Lower leg skin (tissue), 4 donors: ENCODE results near the gene CRYGD. TPM values are rescaled to one million over a fixed set of nuclear protein-coding genes. Genes with fewer than 3 reads are reported as not detected.

Source experiments
- DNase-seq, 2 donors: peaks; one replicate each; pipeline ENCODE4 v3.0.0-alpha.2; 2019; ENCODE audit warnings: low spot score in 2 of 2
- H3K4me3 ChIP-seq: fragments of 200-600 bp; sonication (generic); 2 replicates; pipeline ENCODE4 v1.5.1; 2017; ENCODE audit warnings: mild to moderate bottlenecking, low read depth; ENCODE audit not compliant: poor library complexity, severe bottlenecking
- POLR2A ChIP-seq, 2 donors: fragments of 450-650 bp; IDR thresholded peaks; one replicate each; pipeline ENCODE4 v1.6.1; 2016 to 2017; ENCODE audit warnings: antibody characterized with exemption in 2 of 2, mild to moderate bottlenecking in 1 of 2, moderate library complexity in 1 of 2
- WGBS, 2 donors: methylation state at CpG; one replicate each; pipeline ENCODE4 v1.1.5; 2018; 5-methylcytosine and 5-hydroxymethylcytosine counted together
- intact Hi-C: fragments of 100-400 bp; cut with DNase I; formaldehyde crosslinking; loops from one replicate; pipeline ENCODE4 v1.15.0; 2023; ENCODE audit warnings: low total_unique reads
- total RNA-seq, 4 donors: library from RNA; depleted of rRNA; stranded (reverse); fragments of >200 nt; gene quantifications; one replicate each; pipeline ENCODE4 v1.1.0, GENCODE V29; 2016
- TF ChIP-seq, protein P1 (sequence below), 3 donors: fragments of 450-650 bp; IDR thresholded peaks; one replicate each; pipeline ENCODE4 v1.5.1; 2016; ENCODE audit warnings: antibody characterized with exemption in 3 of 3, mild to moderate bottlenecking in 3 of 3, moderate library complexity in 2 of 3

Gene CRYGD
- total RNA-seq, 4 donors from 2014 or later: not detected

DNA sequence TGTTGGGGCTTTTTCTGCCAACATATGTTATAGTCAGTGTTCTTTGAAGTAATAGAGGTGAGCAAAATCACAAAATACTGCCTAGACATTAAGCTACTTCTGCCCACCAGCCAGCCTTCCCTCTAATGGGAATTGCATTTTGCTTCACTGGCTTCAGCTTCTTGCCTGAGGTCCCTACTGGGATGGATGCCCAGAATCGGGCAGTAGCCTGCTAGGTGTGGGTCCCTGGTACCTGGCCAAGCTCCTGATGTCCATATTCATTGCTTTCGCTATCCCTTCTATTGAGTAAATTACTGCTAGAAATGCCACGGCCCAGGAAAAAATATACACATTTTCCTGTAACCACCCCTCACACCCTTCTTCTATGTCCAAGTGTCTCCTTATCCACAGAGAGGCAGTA is 27.0 kb downstream of the CRYGD start:
- 51 to 56% methylated on average over 3 of the region's 3 CpGs for WGBS, 2 donors
- intact Hi-C loops: no loop called here
- DNase-seq: no peak
- no peak overlapping the region for H3K4me3 ChIP-seq
- TF ChIP-seq, protein P1, sequence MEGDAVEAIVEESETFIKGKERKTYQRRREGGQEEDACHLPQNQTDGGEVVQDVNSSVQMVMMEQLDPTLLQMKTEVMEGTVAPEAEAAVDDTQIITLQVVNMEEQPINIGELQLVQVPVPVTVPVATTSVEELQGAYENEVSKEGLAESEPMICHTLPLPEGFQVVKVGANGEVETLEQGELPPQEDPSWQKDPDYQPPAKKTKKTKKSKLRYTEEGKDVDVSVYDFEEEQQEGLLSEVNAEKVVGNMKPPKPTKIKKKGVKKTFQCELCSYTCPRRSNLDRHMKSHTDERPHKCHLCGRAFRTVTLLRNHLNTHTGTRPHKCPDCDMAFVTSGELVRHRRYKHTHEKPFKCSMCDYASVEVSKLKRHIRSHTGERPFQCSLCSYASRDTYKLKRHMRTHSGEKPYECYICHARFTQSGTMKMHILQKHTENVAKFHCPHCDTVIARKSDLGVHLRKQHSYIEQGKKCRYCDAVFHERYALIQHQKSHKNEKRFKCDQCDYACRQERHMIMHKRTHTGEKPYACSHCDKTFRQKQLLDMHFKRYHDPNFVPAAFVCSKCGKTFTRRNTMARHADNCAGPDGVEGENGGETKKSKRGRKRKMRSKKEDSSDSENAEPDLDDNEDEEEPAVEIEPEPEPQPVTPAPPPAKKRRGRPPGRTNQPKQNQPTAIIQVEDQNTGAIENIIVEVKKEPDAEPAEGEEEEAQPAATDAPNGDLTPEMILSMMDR (IDR thresholded peaks at IDR 0.05): no peak
- no peak for TF ChIP-seq POLR2A (IDR thresholded peaks at IDR 0.05)

GRCh38 chr2:208096080-208096479 is 28.2 kb downstream of the CRYGD start:
- DNase-seq: no peak
- intact Hi-C loops: no loop called here
- 89 to 92% methylated on average over 3 of the region's 3 CpGs for WGBS, 2 donors
- no peak for TF ChIP-seq POLR2A (IDR thresholded peaks at IDR 0.05)
- TF ChIP-seq, protein P1 (IDR thresholded peaks at IDR 0.05): no peak
- no peak overlapping the region for H3K4me3 ChIP-seq

DNA sequence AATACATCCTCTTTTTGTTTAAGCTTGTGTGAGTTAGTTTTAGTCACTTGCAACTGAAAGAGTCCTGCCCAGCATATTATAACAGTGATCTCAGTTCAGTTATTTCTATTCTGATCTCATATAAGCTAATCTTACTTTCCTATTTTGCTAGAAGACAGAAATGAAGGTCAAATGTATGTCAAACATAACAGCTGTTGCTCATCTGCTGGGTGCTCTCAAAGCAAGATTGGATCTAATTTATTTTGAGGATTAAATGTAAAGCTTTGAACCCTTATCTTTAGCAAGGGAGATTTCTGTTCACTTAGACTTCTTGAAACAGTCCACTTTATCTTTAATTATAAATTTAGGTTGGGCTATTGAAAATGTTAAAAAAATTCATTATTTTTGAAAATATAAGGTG is 31.2 kb downstream of the CRYGD start:
- TF ChIP-seq, protein P1 (IDR thresholded peaks at IDR 0.05): no peak
- no peak for TF ChIP-seq POLR2A (IDR thresholded peaks at IDR 0.05)
- intact Hi-C loops: no loop called here
- H3K4me3 ChIP-seq: no peak overlapping the region
- no peak for DNase-seq

DNA sequence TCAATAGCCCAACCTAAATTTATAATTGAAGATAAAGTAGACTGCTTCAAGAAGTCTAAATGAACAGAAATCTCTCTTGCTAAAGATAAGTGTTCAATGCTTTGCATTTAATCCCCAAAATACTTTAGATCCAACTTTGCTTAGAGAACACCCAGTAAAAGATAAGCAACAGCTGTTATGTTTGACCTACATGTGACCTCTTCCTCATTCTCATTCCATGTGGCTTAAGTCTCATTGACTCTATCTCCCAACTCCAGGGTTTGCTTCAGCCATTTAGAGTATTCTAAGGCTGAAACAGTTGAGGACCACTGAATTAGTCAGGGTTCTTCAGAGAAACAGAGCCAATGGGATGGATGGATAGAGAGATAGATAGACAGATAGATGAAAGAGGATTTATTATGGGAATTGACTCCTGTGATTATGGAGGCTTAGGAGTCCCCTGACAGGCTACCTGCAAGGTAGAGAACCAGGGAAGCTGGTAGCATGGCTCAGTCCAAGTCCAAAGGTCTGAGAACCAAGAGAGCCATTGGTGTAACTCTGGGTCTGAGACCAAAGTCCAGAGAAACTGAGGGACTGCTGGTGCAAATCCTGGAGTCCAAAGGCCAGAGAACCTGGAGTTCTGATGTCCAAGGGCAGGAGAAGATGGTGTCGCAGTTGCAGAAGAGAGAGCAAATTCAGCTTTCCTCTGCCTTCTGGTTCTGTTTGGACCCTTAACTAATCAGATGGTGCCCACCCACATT is 32.1 kb downstream of the CRYGD start:
- 88 to 95% methylated on average over 1 of the region's 1 CpG for WGBS, 2 donors
- DNase-seq: no peak
- TF ChIP-seq, protein P1 (IDR thresholded peaks at IDR 0.05): no peak
- TF ChIP-seq POLR2A (IDR thresholded peaks at IDR 0.05): no peak
- H3K4me3 ChIP-seq: no peak overlapping the region
- intact Hi-C loops: no loop called here

GRCh38 chr2:208090420-208090819 is 33.9 kb downstream of the CRYGD start:
- TF ChIP-seq, protein P1 (IDR thresholded peaks at IDR 0.05): no peak
- no peak for TF ChIP-seq POLR2A (IDR thresholded peaks at IDR 0.05)
- no peak overlapping the region for H3K4me3 ChIP-seq
- DNase-seq: no peak
- intact Hi-C loops: no loop called here

DNA sequence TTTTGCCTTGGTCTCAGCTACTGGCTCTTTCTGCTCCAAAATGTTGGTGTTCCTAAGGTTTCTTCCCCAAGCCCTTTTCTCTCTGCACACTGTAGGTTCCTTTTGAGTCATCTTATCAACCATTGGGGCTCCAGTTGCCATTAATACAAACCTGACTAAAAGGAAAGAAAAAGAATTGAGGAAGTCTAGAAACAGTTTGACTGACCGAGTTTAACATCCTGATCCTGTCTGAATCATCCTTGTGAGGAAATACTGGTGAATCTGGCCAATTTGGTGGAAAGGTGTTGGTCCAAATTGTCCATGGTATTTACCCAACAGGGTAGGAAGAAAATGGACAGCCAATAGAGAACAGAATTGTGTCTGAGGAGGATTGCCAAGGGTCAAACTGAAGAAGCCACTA is 38.3 kb downstream of the CRYGD start:
- TF ChIP-seq POLR2A (IDR thresholded peaks at IDR 0.05): no peak
- TF ChIP-seq, protein P1 (IDR thresholded peaks at IDR 0.05): no peak
- 59 to 80% methylated on average over 1 of the region's 1 CpG for WGBS, 2 donors
- intact Hi-C loops: no loop called here
- H3K4me3 ChIP-seq: no peak overlapping the region
- no peak for DNase-seq
